B cell (primary cell): ENCODE results near the gene SDR39U1. TPM values are rescaled to one million over a fixed set of nuclear protein-coding genes. Genes with fewer than 3 reads are reported as not detected.

Source experiments
- ATAC-seq: fragments of 200-7000 bp; cut with Tn5 transposase; one replicate; pipeline ENCODE4 v1.10.0; 2021; ENCODE audit warnings: low read depth, mild to moderate bottlenecking, moderate number of reproducible peaks, moderate library complexity
- CTCF ChIA-PET: fragments of 350-600 bp; sonication (Branson Sonifier 250); formaldehyde crosslinking; loops from one replicate; lab custom pipeline; 2021; ENCODE audit warnings: antibody characterized with exemption, inconsistent platforms; lab: Charles Lee
- POLR2A ChIA-PET: fragments of 350-600 bp; sonication (Branson Sonifier 250); formaldehyde crosslinking; loops from one replicate; lab custom pipeline; 2021; ENCODE audit warnings: antibody characterized with exemption; lab: Charles Lee
- DNase-seq: peaks from one replicate; pipeline ENCODE4 v3.0.0; 2013
- H2AFZ ChIP-seq: 2 replicates; pipeline ENCODE4 v1.6.1; 2012; ENCODE audit warnings: mild to moderate bottlenecking, low read depth, low read length; ENCODE audit not compliant: insufficient read depth, poor library complexity, severe bottlenecking
- H3K27ac ChIP-seq, 2 donors: 1 replicate in 1 of 2; 2 replicates in 1 of 2; pipeline ENCODE4 v1.5.1; 2012 to 2013; ENCODE audit warnings: low read length in 2 of 2, mild to moderate bottlenecking in 2 of 2, moderate library complexity in 1 of 2
- H3K27me3 ChIP-seq, 4 experiments: fragments of 200-600 bp in 1 of 4; sonication (generic) in 1 of 4; replicated peaks in 1 of 4; 1 replicate in 2 of 4; 2 replicates in 2 of 4; pipeline versions ENCODE4 v1.6.1 to v1.7.0; 2013 to 2016; ENCODE audit warnings: low read length in 3 of 4, mild to moderate bottlenecking in 2 of 4, mixed read lengths in 1 of 4, moderate library complexity in 1 of 4; ENCODE audit not compliant: insufficient read depth in 4 of 4, control insufficient read depth in 3 of 4; ENCODE audit errors: control extremely low read depth in 1 of 4
- H3K36me3 ChIP-seq, 2 experiments: replicated peaks in 1 of 2; 1 replicate in 1 of 2; 2 replicates in 1 of 2; pipeline versions ENCODE4 v1.6.1 to v1.7.1; 2013; ENCODE audit warnings: low read length in 1 of 2; ENCODE audit not compliant: insufficient read depth in 2 of 2, control insufficient read depth in 1 of 2; ENCODE audit errors: control extremely low read depth in 1 of 2, extremely low read depth in 1 of 2
- H3K4me1 ChIP-seq, 2 donors: fragments of 200-600 bp in 1 of 2; sonication (generic) in 1 of 2; 1 replicate in 1 of 2; 2 replicates in 1 of 2; pipeline versions ENCODE4 v1.5.1 to v1.6.1; 2013 to 2017; ENCODE audit warnings: low read length in 2 of 2; ENCODE audit not compliant: control insufficient read depth in 2 of 2, insufficient read depth in 2 of 2
- H3K4me2 ChIP-seq: replicated peaks from 2 replicates; pipeline ENCODE3; 2012; ENCODE audit warnings: mild to moderate bottlenecking, low read depth, low read length; ENCODE audit not compliant: poor library complexity, severe bottlenecking
- H3K4me3 ChIP-seq, 5 experiments: fragments of 200-600 bp in 1 of 5; sonication (generic) in 1 of 5; 1 replicate in 3 of 5; 2 replicates in 2 of 5; pipeline versions ENCODE4 v1.5.1 to v1.7.0; 2011 to 2016; ENCODE audit warnings: low read length in 4 of 5, mild to moderate bottlenecking in 4 of 5, low read depth in 2 of 5, control low read depth in 1 of 5, moderate library complexity in 1 of 5; ENCODE audit not compliant: insufficient read depth in 1 of 5; ENCODE audit errors: control extremely low read depth in 1 of 5, extremely low read depth in 1 of 5
- H3K79me2 ChIP-seq: fragments of 200-600 bp; sonication (generic); one replicate; pipeline ENCODE4 v1.6.0; 2016; ENCODE audit warnings: low read length; ENCODE audit not compliant: control insufficient read depth, insufficient read depth
- H3K9ac ChIP-seq: fragments of 200-600 bp; sonication (generic); 2 replicates; pipeline ENCODE4 v1.6.1; 2017; ENCODE audit warnings: mild to moderate bottlenecking, low read length, moderate library complexity
- H3K9me3 ChIP-seq, 3 donors: one replicate each; pipeline versions ENCODE4 v1.6.1 to v1.7.1; 2013; ENCODE audit warnings: low read length in 2 of 3; ENCODE audit not compliant: control insufficient read depth in 2 of 3, insufficient read depth in 1 of 3; ENCODE audit errors: control extremely low read depth in 1 of 3
- H4K20me1 ChIP-seq: 2 replicates; pipeline ENCODE4 v1.6.0; 2012; ENCODE audit warnings: mild to moderate bottlenecking, low read length; ENCODE audit not compliant: insufficient read depth, control insufficient read depth, poor library complexity, severe bottlenecking
- H3K27ac Mint-ChIP-seq: one replicate; pipeline ENCODE4 v1.8.0; 2021; ENCODE audit warnings: mixed read lengths
- H3K27me3 Mint-ChIP-seq: one replicate; pipeline ENCODE4 v1.8.0; 2021; ENCODE audit warnings: mixed read lengths
- H3K4me1 Mint-ChIP-seq: one replicate; pipeline ENCODE4 v1.8.0; 2021; ENCODE audit warnings: mixed read lengths
- H3K4me3 Mint-ChIP-seq: one replicate; pipeline ENCODE4 v1.8.0; 2021; ENCODE audit warnings: mixed read lengths
- H3K9me3 Mint-ChIP-seq: one replicate; pipeline ENCODE4 v1.8.0; 2022; ENCODE audit warnings: mixed read lengths; ENCODE audit not compliant: insufficient read depth
- CTCF ChIP-seq: fragments of 200-600 bp; IDR thresholded peaks from one replicate; pipeline ENCODE4 v1.8.0; 2022; ENCODE audit warnings: antibody characterized with exemption, mild to moderate bottlenecking
- EZH2 ChIP-seq: IDR thresholded peaks from 2 replicates; pipeline ENCODE4 v1.6.1; 2012; ENCODE audit warnings: borderline replicate concordance, low read depth, mild to moderate bottlenecking, moderate library complexity, low read length; ENCODE audit not compliant: insufficient read depth, poor library complexity, severe bottlenecking
- WGBS: methylation state at CpG from one replicate; pipeline ENCODE4 v1.1.5; 2013; ENCODE audit warnings: missing lambda C conversion rate; ENCODE audit not compliant: insufficient coverage; 5-methylcytosine and 5-hydroxymethylcytosine counted together
- intact Hi-C: fragments of 100-400 bp; cut with micrococcal nuclease; formaldehyde crosslinking; loops from one replicate; pipeline ENCODE4 v1.10.0; 2022
- polyA plus RNA-seq: library from polyadenylated mRNA; depleted of rRNA; stranded (reverse); fragments of >200 nt; gene quantifications from 2 replicates; pipeline ENCODE4 v1.2.3, GENCODE V29; 2012
- total RNA-seq, 2 donors: library from RNA; stranded (reverse); fragments of 120-200 nt in 1 of 2; gene quantifications; 1 replicate in 1 of 2; 2 replicates in 1 of 2; pipeline versions ENCODE4 v1.2.3 to v1.2.4, GENCODE V29; 2013 to 2022

SDR39U1 gene
- total and polyA plus RNA-seq, 2 donors (not counting 1 experiment from before 2014, with no cell fraction given) = 126 to 247 TPM

- Histone ChIP-seq H3K27me3 (no peaks in the 10 kb centered on the region), H3K4me2 (no peak overlapping the region), H3K79me2 (peaks cover 33% of the 10 kb centered on the region), H3K36me3 (peaks cover 0 to 58% of the 10 kb centered on the region in 2 experiments), H3K27ac (no peak overlapping the region), H4K20me1 (peaks cover 67% of the 10 kb centered on the region), H3K9me3 (no peaks in the 10 kb centered on the region), H2AFZ (no peak overlapping the region), H3K4me3 (no peak overlapping the region), H3K9ac (no peak overlapping the region), H3K4me1 (peaks cover 38 to 45% of the 10 kb centered on the region in 2 donors)
- H3K4me1 Mint-ChIP-seq = peaks cover 72% of the 10 kb centered on the region
- H3K27me3 Mint-ChIP-seq = no peaks in the 10 kb centered on the region
- no peaks in the 10 kb centered on the region for H3K9me3 Mint-ChIP-seq
- ATAC-seq (no peak), DNase-seq (no peak)
- CTCF ChIA-PET = interaction anchor here (1.1 to 5.0 kb wide), 3 partner anchors 9 to 129 kb away, joined by 3 to 56 read pairs (median 37); partner anchors contain the start of genes CBLN3, KHNYN and LTB4R
- POLR2A ChIA-PET = interaction anchor here (0.7 kb wide), 1 partner anchor 10 kb away, joined by 3 read pairs; the partner anchor contains the start of genes CBLN3 and KHNYN
- peak overlapping the region; percentile 42 for H3K27ac Mint-ChIP-seq
- no peak for TF ChIP-seq EZH2
- TF ChIP-seq CTCF = no peak
- intact Hi-C loops = loop anchor here (5.0 to 10.0 kb wide), 2 partner anchors 873 to 1345 kb away; partner anchors contain the start of genes ACIN1, AP1G2 and C14orf119
- 96% methylated on average over 15 of the region's 15 CpGs for WGBS
- H3K4me3 Mint-ChIP-seq = peak overlapping the region; percentile 6
Observed at GRCh38 chr14:24439830-24440605, 2.6 kb downstream of the SDR39U1 start.

GRCh38 chr14:24439257-24439656 lies 3.3 kb downstream of the SDR39U1 start:
- H3K27ac ChIP-seq = no peak overlapping the region
- H3K4me1 ChIP-seq = peaks cover 38 to 45% of the 10 kb centered on the region in 2 donors
- Mint-ChIP-seq H3K4me1 (peaks cover 75% of the 10 kb centered on the region), H3K27ac (peak overlapping the region; percentile 42), H3K4me3 (no peak overlapping the region), H3K27me3 (no peaks in the 10 kb centered on the region), H3K9me3 (no peaks in the 10 kb centered on the region)
- peaks cover 0 to 64% of the 10 kb centered on the region in 2 experiments for H3K36me3 ChIP-seq
- POLR2A ChIA-PET = no interaction called here
- no peak for ATAC-seq
- TF ChIP-seq EZH2 (no peak), CTCF (no peak)
- no peak overlapping the region for H2AFZ ChIP-seq
- no peak for DNase-seq
- CTCF ChIA-PET = interaction anchor here (0.7 to 17.4 kb wide), 4 partner anchors 8 to 267 kb away, joined by 3 to 650 read pairs (median 30); partner anchors contain the start of genes ADCY4, CBLN3, KHNYN and LTB4R
- H3K4me2 ChIP-seq = no peak overlapping the region
- no peaks in the 10 kb centered on the region for H3K9me3 ChIP-seq
- no peak overlapping the region for H3K4me3 ChIP-seq
- H3K9ac ChIP-seq = no peak overlapping the region
- intact Hi-C loops = loop anchor here (10.0 kb wide), 1 partner anchor 1344 kb away; the partner anchor contains the start of genes ACIN1 and C14orf119
- peaks cover 33% of the 10 kb centered on the region for H3K79me2 ChIP-seq
- WGBS = no CpG with 5 or more reads among the region's 1 CpG
- H4K20me1 ChIP-seq = peaks cover 70% of the 10 kb centered on the region
- no peaks in the 10 kb centered on the region for H3K27me3 ChIP-seq
